Forelimb muscle (tissue), 1 donor: Measurements from ENCODE around the gene PA2G4. TPM values are rescaled to one million over a fixed set of nuclear protein-coding genes. Genes with fewer than 3 reads are reported as not detected.

Source experiments
- polyA plus RNA-seq: library from polyadenylated mRNA; unstranded; fragments of 120-200 nt; gene quantifications from one replicate; pipeline ENCODE4 v1.2.1, GENCODE V29; 2013; ENCODE audit not compliant: insufficient read length

Gene PA2G4
- polyA plus RNA-seq, 1 donor = 111 TPM

Other genes starting within 250 kb of the PA2G4 start
- 17.9 TPM for gene PYM1, start 176.7 kb upstream of the PA2G4 start, polyA plus RNA-seq
- 15.0 TPM for gene DGKA, start 173.4 kb upstream of the PA2G4 start, polyA plus RNA-seq
- gene PMEL, start 138.5 kb upstream of the PA2G4 start, polyA plus RNA-seq = 1.1 TPM
- gene CDK2, start 137.7 kb upstream of the PA2G4 start, polyA plus RNA-seq = 23.4 TPM
- 129 TPM for gene RAB5B, start 130.5 kb upstream of the PA2G4 start, polyA plus RNA-seq
- 16.1 TPM for gene SUOX, start 107.3 kb upstream of the PA2G4 start, polyA plus RNA-seq
- gene IKZF4, start 83.5 kb upstream of the PA2G4 start, polyA plus RNA-seq = 9.4 TPM
- gene RPS26, start 62.6 kb upstream of the PA2G4 start, polyA plus RNA-seq = 69.7 TPM
- gene ERBB3, start 24.4 kb upstream of the PA2G4 start, polyA plus RNA-seq = 187 TPM
- 5,976 TPM for gene RPL41, start 12.1 kb downstream of the PA2G4 start, polyA plus RNA-seq
- 3.6 TPM for gene ZC3H10, start 13.7 kb downstream of the PA2G4 start, polyA plus RNA-seq
- gene ESYT1, start 23.7 kb downstream of the PA2G4 start, polyA plus RNA-seq = 71.4 TPM
- 905 TPM for gene MYL6B, start 48.0 kb downstream of the PA2G4 start, polyA plus RNA-seq
- 1,230 TPM for gene MYL6, start 53.8 kb downstream of the PA2G4 start, polyA plus RNA-seq
- gene SMARCC2, start 84.9 kb downstream of the PA2G4 start, polyA plus RNA-seq = 53.8 TPM
- gene RNF41, start 117.4 kb downstream of the PA2G4 start, polyA plus RNA-seq = 42.7 TPM
- 16.8 TPM for gene NABP2, start 119.8 kb downstream of the PA2G4 start, polyA plus RNA-seq
- gene SLC39A5, start 125.5 kb downstream of the PA2G4 start, polyA plus RNA-seq = 0.56 TPM
- 17.3 TPM for gene ANKRD52, start 153.8 kb downstream of the PA2G4 start, polyA plus RNA-seq
- 28.6 TPM for gene COQ10A, start 162.4 kb downstream of the PA2G4 start, polyA plus RNA-seq
- 228 TPM for gene CS, start 195.8 kb downstream of the PA2G4 start, polyA plus RNA-seq
- gene CNPY2, start 211.4 kb downstream of the PA2G4 start, polyA plus RNA-seq = 58.3 TPM
- gene PAN2, start 229.4 kb downstream of the PA2G4 start, polyA plus RNA-seq = 45.1 TPM
- gene IL23A, start 234.3 kb downstream of the PA2G4 start, polyA plus RNA-seq = 0.34 TPM